Upper lobe of left lung (tissue), 6 donors: ENCODE measurements around the gene AKAP12. TPM values are rescaled to one million over a fixed set of nuclear protein-coding genes. Genes with fewer than 3 reads are reported as not detected.
"Not testable (repeated sequence)": the region's sequence is repeated elsewhere in the genome, so short reads cannot be mapped to it uniquely, and the experiment has no call there.

Experiments
- ATAC-seq, 2 donors: fragments of 200-7000 bp; cut with Tn5 transposase; one replicate each; pipeline ENCODE4 v1.9.1; 2022; ENCODE audit warnings: mild to moderate bottlenecking in 2 of 2, moderate library complexity in 2 of 2; ENCODE audit not compliant: low FRiP score in 2 of 2
- DNase-seq, 2 donors: peaks; one replicate each; pipeline ENCODE4 v3.0.0-alpha.2; 2019 to 2020
- H3K27ac ChIP-seq, 4 donors: fragments of 200-600 bp; sonication (generic); one replicate each; pipeline ENCODE4 v1.5.1; 2016 to 2019
- H3K27me3 ChIP-seq, 4 donors: fragments of 200-600 bp; sonication (generic); one replicate each; pipeline ENCODE4 v1.5.1; 2017 to 2019
- H3K36me3 ChIP-seq, 4 donors: fragments of 200-600 bp; sonication (generic); one replicate each; pipeline ENCODE4 v1.5.1; 2016 to 2019
- H3K4me1 ChIP-seq, 4 donors: fragments of 200-600 bp; sonication (generic); one replicate each; pipeline ENCODE4 v1.5.1; 2018 to 2019
- H3K4me3 ChIP-seq, 4 donors: fragments of 200-600 bp; sonication (generic); one replicate each; pipeline ENCODE4 v1.5.1; 2017 to 2019; ENCODE audit warnings: mild to moderate bottlenecking in 2 of 4, moderate library complexity in 1 of 4
- H3K9me3 ChIP-seq, 4 donors: fragments of 200-600 bp; sonication (generic); one replicate each; pipeline ENCODE4 v1.5.1; 2018 to 2019
- EP300 ChIP-seq, 4 donors: sonication (generic); formaldehyde crosslinking; IDR thresholded peaks; one replicate each; pipeline ENCODE4 v1.5.1; 2017; ENCODE audit warnings: antibody characterized with exemption in 4 of 4, control low read depth in 2 of 4
- POLR2A ChIP-seq, 4 donors: fragments of 450-650 bp; IDR thresholded peaks; one replicate each; pipeline ENCODE4 v1.5.1; 2016 to 2017; ENCODE audit warnings: antibody characterized with exemption in 4 of 4, mild to moderate bottlenecking in 2 of 4
- POLR2AphosphoS5 ChIP-seq, 2 donors: sonication (generic); formaldehyde crosslinking; IDR thresholded peaks; one replicate each; pipeline ENCODE4 v1.5.1; 2017; ENCODE audit warnings: antibody characterized with exemption in 2 of 2
- WGBS, 2 donors: methylation state at CpG; one replicate each; pipeline ENCODE4 v1.1.5; 2017 to 2018; 5-methylcytosine and 5-hydroxymethylcytosine counted together
- total RNA-seq, 6 donors: library from RNA; depleted of rRNA in 4 of 6; stranded (reverse); fragments of >200 nt in 4 of 6; gene quantifications; one replicate each; pipeline versions ENCODE4 v1.1.0 to v1.2.1, GENCODE V29; 2016 to 2021
- TF ChIP-seq, protein P1 (sequence below), 6 experiments: fragments of 450-650 bp in 4 of 6; fragments of 200-600 bp in 2 of 6; sonication (generic) in 2 of 6; IDR thresholded peaks; one replicate each; pipeline ENCODE4 v1.5.1; 2016 to 2019; ENCODE audit warnings: antibody characterized with exemption in 6 of 6
- donor health status: DM: no; HTN: no; CAD: no; lungs with moderate emphysema.
- donor health status: DM: no; HTN: yes; CAD: no; lungs with severe emphysema.

The AKAP12 gene
- total RNA-seq, 6 donors from 2014 or later = 17.7 to 67.7 (median 37.7) TPM

DNA sequence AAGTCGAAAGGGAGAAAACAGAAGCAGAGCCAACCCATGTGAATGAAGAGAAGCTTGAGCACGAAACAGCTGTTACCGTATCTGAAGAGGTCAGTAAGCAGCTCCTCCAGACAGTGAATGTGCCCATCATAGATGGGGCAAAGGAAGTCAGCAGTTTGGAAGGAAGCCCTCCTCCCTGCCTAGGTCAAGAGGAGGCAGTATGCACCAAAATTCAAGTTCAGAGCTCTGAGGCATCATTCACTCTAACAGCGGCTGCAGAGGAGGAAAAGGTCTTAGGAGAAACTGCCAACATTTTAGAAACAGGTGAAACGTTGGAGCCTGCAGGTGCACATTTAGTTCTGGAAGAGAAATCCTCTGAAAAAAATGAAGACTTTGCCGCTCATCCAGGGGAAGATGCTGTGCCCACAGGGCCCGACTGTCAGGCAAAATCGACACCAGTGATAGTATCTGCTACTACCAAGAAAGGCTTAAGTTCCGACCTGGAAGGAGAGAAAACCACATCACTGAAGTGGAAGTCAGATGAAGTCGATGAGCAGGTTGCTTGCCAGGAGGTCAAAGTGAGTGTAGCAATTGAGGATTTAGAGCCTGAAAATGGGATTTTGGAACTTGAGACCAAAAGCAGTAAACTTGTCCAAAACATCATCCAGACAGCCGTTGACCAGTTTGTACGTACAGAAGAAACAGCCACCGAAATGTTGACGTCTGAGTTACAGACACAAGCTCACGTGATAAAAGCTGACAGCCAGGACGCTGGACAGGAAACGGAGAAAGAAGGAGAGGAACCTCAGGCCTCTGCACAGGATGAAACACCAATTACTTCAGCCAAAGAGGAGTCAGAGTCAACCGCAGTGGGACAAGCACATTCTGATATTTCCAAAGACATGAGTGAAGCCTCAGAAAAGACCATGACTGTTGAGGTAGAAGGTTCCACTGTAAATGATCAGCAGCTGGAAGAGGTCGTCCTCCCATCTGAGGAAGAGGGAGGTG lies 112.9 kb downstream of the AKAP12 start:
- H3K27me3 ChIP-seq = no peaks in the 10 kb centered on the region
- no peaks in the 10 kb centered on the region for H3K9me3 ChIP-seq
- DNase-seq = no peak
- H3K4me1 ChIP-seq = peaks cover 0 to 3% (median 0%) of the 10 kb centered on the region in 4 donors
- TF ChIP-seq, protein P1, sequence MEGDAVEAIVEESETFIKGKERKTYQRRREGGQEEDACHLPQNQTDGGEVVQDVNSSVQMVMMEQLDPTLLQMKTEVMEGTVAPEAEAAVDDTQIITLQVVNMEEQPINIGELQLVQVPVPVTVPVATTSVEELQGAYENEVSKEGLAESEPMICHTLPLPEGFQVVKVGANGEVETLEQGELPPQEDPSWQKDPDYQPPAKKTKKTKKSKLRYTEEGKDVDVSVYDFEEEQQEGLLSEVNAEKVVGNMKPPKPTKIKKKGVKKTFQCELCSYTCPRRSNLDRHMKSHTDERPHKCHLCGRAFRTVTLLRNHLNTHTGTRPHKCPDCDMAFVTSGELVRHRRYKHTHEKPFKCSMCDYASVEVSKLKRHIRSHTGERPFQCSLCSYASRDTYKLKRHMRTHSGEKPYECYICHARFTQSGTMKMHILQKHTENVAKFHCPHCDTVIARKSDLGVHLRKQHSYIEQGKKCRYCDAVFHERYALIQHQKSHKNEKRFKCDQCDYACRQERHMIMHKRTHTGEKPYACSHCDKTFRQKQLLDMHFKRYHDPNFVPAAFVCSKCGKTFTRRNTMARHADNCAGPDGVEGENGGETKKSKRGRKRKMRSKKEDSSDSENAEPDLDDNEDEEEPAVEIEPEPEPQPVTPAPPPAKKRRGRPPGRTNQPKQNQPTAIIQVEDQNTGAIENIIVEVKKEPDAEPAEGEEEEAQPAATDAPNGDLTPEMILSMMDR (IDR thresholded peaks at IDR 0.05) = no peak
- TF ChIP-seq POLR2AphosphoS5 (IDR thresholded peaks at IDR 0.05) (no peak), POLR2A (IDR thresholded peaks at IDR 0.05) (no peak), EP300 (IDR thresholded peaks at IDR 0.05) (no peak)
- WGBS, 2 donors = 78 to 79% methylated on average over 19 of the region's 19 CpGs
- no peak overlapping the region for H3K27ac ChIP-seq
- no peak for ATAC-seq
- H3K4me3 ChIP-seq = no peak overlapping the region
- H3K36me3 ChIP-seq = peaks cover 0 to 51% (median 5%) of the 10 kb centered on the region in 4 donors

GRCh38 chr6:151353795-151354194 lies 114.0 kb downstream of the AKAP12 start:
- peaks cover 0 to 3% (median 0%) of the 10 kb centered on the region in 4 donors for H3K4me1 ChIP-seq
- peaks cover 0 to 53% (median 5%) of the 10 kb centered on the region in 4 donors for H3K36me3 ChIP-seq
- WGBS, 2 donors = 96 to 97% methylated on average over 10 of the region's 10 CpGs
- TF ChIP-seq POLR2AphosphoS5 (IDR thresholded peaks at IDR 0.05) = no peak
- TF ChIP-seq, protein P1 (IDR thresholded peaks at IDR 0.05) = no peak
- no peak for TF ChIP-seq POLR2A (IDR thresholded peaks at IDR 0.05)
- TF ChIP-seq EP300 (IDR thresholded peaks at IDR 0.05) = no peak
- H3K27ac ChIP-seq = no peak overlapping the region
- no peak overlapping the region for H3K4me3 ChIP-seq
- H3K27me3 ChIP-seq = no peaks in the 10 kb centered on the region
- ATAC-seq = no peak
- DNase-seq = no peak
- H3K9me3 ChIP-seq = no peaks in the 10 kb centered on the region

DNA sequence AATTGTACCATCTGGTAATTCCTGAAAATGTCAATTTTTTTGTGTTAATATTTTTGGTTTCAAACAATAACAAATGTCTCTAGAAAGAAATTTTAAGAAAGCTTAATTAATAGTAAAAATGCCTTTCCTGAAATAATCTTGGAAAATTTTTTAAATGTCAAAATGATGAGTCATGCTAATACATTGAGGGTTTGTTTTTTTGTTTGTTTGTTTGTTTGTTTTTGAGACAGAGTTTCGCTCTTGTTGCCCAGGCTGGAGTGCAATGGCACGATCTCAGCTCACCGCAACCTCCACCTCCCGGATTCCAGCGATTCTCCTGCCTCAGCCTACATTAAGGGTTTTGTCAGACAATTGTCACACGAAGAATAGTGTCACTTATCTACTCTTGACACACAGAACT lies 117.2 kb downstream of the AKAP12 start:
- H3K9me3 ChIP-seq, DNase-seq, H3K27ac ChIP-seq, ATAC-seq, H3K4me1 ChIP-seq, H3K4me3 ChIP-seq, H3K27me3 ChIP-seq: not testable (repeated sequence)
- peaks cover 0 to 38% (median 5%) of the 10 kb centered on the region in 4 donors for H3K36me3 ChIP-seq
- WGBS, 2 donors = 85 to 92% methylated on average over 6 of the region's 6 CpGs

DNA sequence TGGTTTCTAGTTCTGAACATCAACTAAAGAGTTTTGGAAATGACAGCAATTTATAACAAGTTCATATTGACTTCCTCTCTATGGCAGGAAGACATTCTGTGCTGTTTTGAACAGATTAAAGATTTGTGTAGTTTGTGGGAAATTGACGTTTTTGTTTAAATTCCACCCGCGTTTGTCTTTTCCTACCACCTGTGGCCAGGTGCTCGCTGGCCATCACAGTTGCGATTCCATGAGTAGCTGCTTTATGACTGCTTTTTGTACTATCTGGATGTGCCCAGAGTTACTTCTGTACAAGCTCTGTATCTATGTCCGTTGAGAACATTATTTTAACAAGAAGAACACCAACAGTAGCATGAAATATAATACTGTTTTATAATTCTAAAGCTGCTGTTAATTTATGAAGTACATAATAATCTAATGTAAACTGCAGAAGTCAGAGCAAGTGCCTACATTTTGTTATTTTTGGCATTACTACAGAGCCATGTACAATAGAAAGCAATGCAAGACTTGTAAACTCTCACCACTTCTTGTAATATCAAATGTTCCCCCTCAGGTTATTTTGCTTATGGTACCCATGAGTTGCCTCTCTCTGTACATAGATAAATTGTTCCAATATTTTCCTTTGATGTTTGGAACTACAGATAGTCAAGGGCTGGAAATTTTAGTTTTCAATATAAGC lies 118.1 kb downstream of the AKAP12 start:
- 62 to 70% methylated on average over 6 of the region's 6 CpGs for WGBS, 2 donors
- Histone ChIP-seq H3K36me3 (peaks cover 0 to 45% (median 6%) of the 10 kb centered on the region in 4 donors), H3K27me3 (no peaks in the 10 kb centered on the region), H3K9me3 (no peaks in the 10 kb centered on the region), H3K27ac (no peak overlapping the region), H3K4me1 (peaks cover 0 to 3% (median 0%) of the 10 kb centered on the region in 4 donors), H3K4me3 (no peak overlapping the region)
- no peak for DNase-seq
- ATAC-seq = no peak
- no peak for TF ChIP-seq EP300 (IDR thresholded peaks at IDR 0.05)
- no peak for TF ChIP-seq POLR2AphosphoS5 (IDR thresholded peaks at IDR 0.05)
- TF ChIP-seq POLR2A (IDR thresholded peaks at IDR 0.05) = no peak
- TF ChIP-seq, protein P1 (IDR thresholded peaks at IDR 0.05) = no peak

DNA sequence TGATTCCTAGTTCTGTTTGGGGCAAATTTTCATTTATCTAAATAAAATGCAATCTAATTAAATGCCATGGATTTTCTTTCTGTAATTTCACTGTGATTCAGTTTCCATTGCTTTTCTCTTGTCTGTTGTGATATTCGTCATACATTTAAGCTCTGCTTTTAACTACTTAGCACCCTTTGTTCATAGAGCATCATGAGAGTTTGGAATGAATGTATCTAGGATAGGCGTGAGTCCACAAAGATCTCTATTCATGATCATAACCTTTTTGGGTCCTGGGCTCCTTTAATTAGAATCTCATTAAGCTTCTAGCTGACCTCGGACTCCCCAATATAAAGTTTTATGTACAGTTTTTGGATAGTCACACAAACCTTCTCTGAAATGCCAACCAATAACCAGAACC lies 118.7 kb downstream of the AKAP12 start:
- DNase-seq (no peak), ATAC-seq (no peak)
- Histone ChIP-seq H3K9me3 (no peaks in the 10 kb centered on the region), H3K27me3 (no peaks in the 10 kb centered on the region), H3K4me3 (no peak overlapping the region), H3K27ac (no peak overlapping the region), H3K36me3 (peaks cover 0 to 51% (median 7%) of the 10 kb centered on the region in 4 donors), H3K4me1 (peaks cover 0 to 3% (median 0%) of the 10 kb centered on the region in 4 donors)
- 97 to 98% methylated on average over 3 of the region's 3 CpGs for WGBS, 2 donors
- no peak for TF ChIP-seq POLR2A (IDR thresholded peaks at IDR 0.05)
- TF ChIP-seq, protein P1 (IDR thresholded peaks at IDR 0.05) = no peak
- no peak for TF ChIP-seq POLR2AphosphoS5 (IDR thresholded peaks at IDR 0.05)
- TF ChIP-seq EP300 (IDR thresholded peaks at IDR 0.05) = no peak
